ENCODE measurements around the gene PSMD1. TPM values are rescaled to one million over a fixed set of nuclear protein-coding genes. Genes with fewer than 3 reads are reported as not detected.

Gene PSMD1
- total and polyA plus RNA-seq, 2 of the 8 experiments (the other 6 are each of a cell fraction or from before 2014, with no cell fraction given), result 179 to 272 TPM

DNA sequence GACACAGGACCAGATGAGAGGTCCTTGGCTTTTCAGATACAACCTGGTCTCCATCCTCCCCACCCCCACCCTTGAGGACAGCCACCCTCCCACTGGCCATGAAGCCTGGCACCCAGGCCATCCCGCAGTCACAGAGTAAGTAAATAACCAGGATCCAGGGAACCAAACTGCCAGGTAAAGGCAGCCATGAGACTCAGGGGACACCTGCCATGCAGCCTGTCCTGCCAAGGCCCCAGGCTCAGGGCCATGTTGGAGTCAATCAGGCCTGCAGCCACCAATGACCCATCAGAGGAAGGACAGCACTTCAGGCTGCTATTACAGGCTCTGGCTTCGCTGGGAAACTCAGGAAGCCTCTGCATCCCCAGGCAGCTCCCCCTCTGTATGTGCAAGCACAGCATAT, 45.1 kb upstream of the PSMD1 start (continued):
- TF ChIP-seq CHD7 (IDR thresholded peaks at IDR 0.05; ENCODE audit: insufficient replicate concordance, low read length) (no peak), POLR2A (IDR thresholded peaks at IDR 0.05; ENCODE audit: control extremely low read depth in 1 of 2, low read depth in 2 of 2, low read length in 2 of 2) (no peak), HDAC6 (IDR thresholded peaks at IDR 0.05; ENCODE audit: low read depth, low read length) (no peak), CTBP2 (IDR thresholded peaks at IDR 0.05; ENCODE audit: borderline replicate concordance, insufficient read depth, insufficient read length, low read length) (no peak)
- TF ChIP-seq, protein P1, sequence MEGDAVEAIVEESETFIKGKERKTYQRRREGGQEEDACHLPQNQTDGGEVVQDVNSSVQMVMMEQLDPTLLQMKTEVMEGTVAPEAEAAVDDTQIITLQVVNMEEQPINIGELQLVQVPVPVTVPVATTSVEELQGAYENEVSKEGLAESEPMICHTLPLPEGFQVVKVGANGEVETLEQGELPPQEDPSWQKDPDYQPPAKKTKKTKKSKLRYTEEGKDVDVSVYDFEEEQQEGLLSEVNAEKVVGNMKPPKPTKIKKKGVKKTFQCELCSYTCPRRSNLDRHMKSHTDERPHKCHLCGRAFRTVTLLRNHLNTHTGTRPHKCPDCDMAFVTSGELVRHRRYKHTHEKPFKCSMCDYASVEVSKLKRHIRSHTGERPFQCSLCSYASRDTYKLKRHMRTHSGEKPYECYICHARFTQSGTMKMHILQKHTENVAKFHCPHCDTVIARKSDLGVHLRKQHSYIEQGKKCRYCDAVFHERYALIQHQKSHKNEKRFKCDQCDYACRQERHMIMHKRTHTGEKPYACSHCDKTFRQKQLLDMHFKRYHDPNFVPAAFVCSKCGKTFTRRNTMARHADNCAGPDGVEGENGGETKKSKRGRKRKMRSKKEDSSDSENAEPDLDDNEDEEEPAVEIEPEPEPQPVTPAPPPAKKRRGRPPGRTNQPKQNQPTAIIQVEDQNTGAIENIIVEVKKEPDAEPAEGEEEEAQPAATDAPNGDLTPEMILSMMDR (IDR thresholded peaks at IDR 0.05; ENCODE audit: control extremely low read depth in 1 of 3, insufficient read depth in 1 of 3, low read depth in 1 of 3, low read length in 3 of 3), result no peak
